Fibroblast of lung (primary cell): ENCODE data around the gene WIPI1. TPM values are rescaled to one million over a fixed set of nuclear protein-coding genes. Genes with fewer than 3 reads are reported as not detected.

Source experiments
- DNase-seq, 2 donors: peaks; one replicate each; pipeline versions ENCODE4 v3.0.0 to v3.0.0-alpha.2; 2010; ENCODE audit warnings: low read depth in 2 of 2
- H2AFZ ChIP-seq: 2 replicates; pipeline ENCODE4 v1.5.1; 2012; ENCODE audit warnings: low read length, control low read depth, inconsistent platforms
- H3K27ac ChIP-seq: 2 replicates; pipeline ENCODE4 v1.5.1; 2011; ENCODE audit warnings: low read length, control low read depth; ENCODE audit not compliant: insufficient read depth
- H3K27me3 ChIP-seq: 2 replicates; pipeline ENCODE4 v1.5.1; 2011; ENCODE audit warnings: mild to moderate bottlenecking, low read length; ENCODE audit not compliant: control insufficient read depth, insufficient read depth
- H3K36me3 ChIP-seq: 2 replicates; pipeline ENCODE4 v1.5.1; 2011; ENCODE audit warnings: low read length; ENCODE audit not compliant: control insufficient read depth, insufficient read depth
- H3K4me1 ChIP-seq: 2 replicates; pipeline ENCODE4 v1.5.1; 2011; ENCODE audit warnings: low read length; ENCODE audit not compliant: control insufficient read depth, insufficient read depth; ENCODE audit errors: extremely low read depth
- H3K4me2 ChIP-seq: 2 replicates; pipeline ENCODE4 v1.5.1; 2011; ENCODE audit warnings: low read length, control low read depth; ENCODE audit not compliant: insufficient read depth; ENCODE audit errors: extremely low read depth
- H3K4me3 ChIP-seq, 4 experiments: fragments of 200-600 bp in 1 of 4; sonication (generic) in 1 of 4; replicated peaks in 1 of 4; 2 replicates each; pipeline ENCODE4 v1.5.1; 2011 to 2016; ENCODE audit warnings: low read length in 4 of 4, low read depth in 3 of 4, mild to moderate bottlenecking in 3 of 4, control low read depth in 2 of 4, inconsistent platforms in 1 of 4, mixed read lengths in 1 of 4; ENCODE audit not compliant: insufficient read depth in 1 of 4; ENCODE audit errors: control extremely low read depth in 1 of 4
- H3K79me2 ChIP-seq: 2 replicates; pipeline ENCODE4 v1.5.1; 2012; ENCODE audit warnings: mild to moderate bottlenecking, low read length, inconsistent platforms; ENCODE audit not compliant: control insufficient read depth, insufficient read depth
- H3K9ac ChIP-seq: 2 replicates; pipeline ENCODE4 v1.5.1; 2011; ENCODE audit warnings: mild to moderate bottlenecking, low read length, control low read depth; ENCODE audit not compliant: insufficient read depth
- H3K9me3 ChIP-seq: 2 replicates; pipeline ENCODE4 v1.5.1; 2012; ENCODE audit warnings: low read depth, low read length; ENCODE audit not compliant: control insufficient read depth, insufficient read depth
- H4K20me1 ChIP-seq: 2 replicates; pipeline ENCODE4 v1.5.1; 2011; ENCODE audit warnings: low read length; ENCODE audit not compliant: control insufficient read depth, insufficient read depth; ENCODE audit errors: extremely low read depth
- CTCF ChIP-seq, 2 donors: IDR thresholded peaks in 1 of 2; conservative IDR thresholded peaks in 1 of 2; 1 replicate in 1 of 2; 2 replicates in 1 of 2; pipeline ENCODE4 v1.5.1; 2011 to 2012; ENCODE audit warnings: low read length in 2 of 2, control low read depth in 1 of 2, inconsistent platforms in 1 of 2, low read depth in 1 of 2, mild to moderate bottlenecking in 1 of 2
- EZH2 ChIP-seq: IDR thresholded peaks from 2 replicates; pipeline ENCODE4 v1.5.1; 2012; ENCODE audit warnings: low read length, control low read depth, mild to moderate bottlenecking; ENCODE audit errors: missing control alignments
- polyA plus RNA-seq, 2 donors: library from polyadenylated mRNA; depleted of rRNA in 1 of 2; stranded (reverse) in 1 of 2; unstranded in 1 of 2; fragments of >200 nt; gene quantifications; 2 replicates each; pipeline ENCODE4 v1.2.1, GENCODE V29; 2011 to 2012; ENCODE audit warnings: missing spikeins in 1 of 2
- total RNA-seq: library from RNA; depleted of rRNA; stranded (reverse); fragments of >200 nt; gene quantifications from 2 replicates; pipeline ENCODE4 v1.2.1, GENCODE V29; 2014

The WIPI1 gene
- total and polyA plus RNA-seq, 2 donors (not counting 1 experiment from before 2014, with no cell fraction given): 158 to 251 TPM

GRCh38 chr17:68394608-68395331 is 62.5 kb downstream of the WIPI1 start:
- no peaks in the 10 kb centered on the region for H3K36me3 ChIP-seq
- H4K20me1 ChIP-seq: no peaks in the 10 kb centered on the region
- no peak for DNase-seq
- H3K9ac ChIP-seq: no peak overlapping the region
- no peak for TF ChIP-seq CTCF (conservative IDR thresholded peaks at IDR 0.05 in 1 of 2, IDR thresholded peaks at IDR 0.05 in 1 of 2; ENCODE audit: low read depth in 1 of 2, low read length in 2 of 2)
- no peak for TF ChIP-seq EZH2
- no peaks in the 10 kb centered on the region for H3K79me2 ChIP-seq
- H3K4me2 ChIP-seq: no peak overlapping the region
- H3K9me3 ChIP-seq: no peaks in the 10 kb centered on the region
- no peak overlapping the region for H3K27ac ChIP-seq
- H3K27me3 ChIP-seq: no peaks in the 10 kb centered on the region
- no peak overlapping the region for H2AFZ ChIP-seq
- peaks cover 6% of the 10 kb centered on the region for H3K4me1 ChIP-seq
- H3K4me3 ChIP-seq: no peak overlapping the region

DNA sequence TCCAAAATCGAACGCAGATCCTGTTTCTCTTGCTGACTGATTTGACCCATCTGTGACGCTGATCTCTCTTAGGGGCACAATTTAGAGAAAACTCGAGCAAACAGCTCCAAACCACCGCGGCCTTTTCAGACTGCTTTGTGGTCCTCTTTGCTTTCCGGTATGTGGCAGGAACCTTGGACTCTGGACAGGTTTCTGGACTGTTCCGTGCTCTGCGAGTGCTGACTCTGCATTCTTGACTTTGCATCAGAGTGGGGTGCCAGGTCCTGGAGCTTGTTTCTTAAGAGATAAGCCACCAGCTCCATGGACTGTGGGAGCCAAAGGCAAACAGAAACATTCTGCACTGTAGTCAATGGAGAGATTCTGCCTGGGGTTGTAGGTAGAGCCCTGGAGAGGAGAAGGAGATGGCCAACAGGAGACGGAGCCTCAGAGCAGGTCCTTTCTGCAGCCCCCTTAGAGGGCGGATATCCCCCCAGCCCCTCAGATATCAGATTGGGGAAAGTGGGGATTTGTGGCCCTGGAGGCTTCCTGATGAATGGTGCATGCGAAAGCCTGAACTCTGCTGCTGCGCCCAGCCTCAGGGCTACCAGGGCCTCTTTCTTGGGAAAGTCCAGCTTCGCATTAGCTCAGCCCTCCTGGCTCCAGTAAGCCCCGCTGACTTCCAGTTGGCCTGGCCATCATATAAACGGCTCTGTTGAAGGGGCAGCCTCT is 65.6 kb downstream of the WIPI1 start:
- TF ChIP-seq EZH2 (no peak), CTCF (conservative IDR thresholded peaks at IDR 0.05 in 1 of 2, IDR thresholded peaks at IDR 0.05 in 1 of 2; ENCODE audit: low read depth in 1 of 2, low read length in 2 of 2) (no peak)
- peak in 1 of 2 donors; percentile 28 for DNase-seq
- Histone ChIP-seq H3K4me2 (peak overlapping the region; percentile 70), H3K9me3 (no peaks in the 10 kb centered on the region), H3K4me1 (peaks cover under 1% of the 10 kb centered on the region), H4K20me1 (no peaks in the 10 kb centered on the region), H3K79me2 (no peaks in the 10 kb centered on the region), H3K36me3 (no peaks in the 10 kb centered on the region), H3K27ac (peak overlapping the region; percentile 38), H3K27me3 (no peaks in the 10 kb centered on the region), H3K9ac (no peak overlapping the region), H2AFZ (peak overlapping the region; percentile 49), H3K4me3 (peak overlapping the region in 1 of 4 experiments; percentile 3)

- no peak overlapping the region for H3K9ac ChIP-seq
Observed at GRCh38 chr17:68390888-68391545, 66.3 kb downstream of the WIPI1 start.

More at GRCh38 chr17:68390888-68391545, 66.3 kb downstream of the WIPI1 start:
- H2AFZ ChIP-seq: peak overlapping the region; percentile 0
- H4K20me1 ChIP-seq: no peaks in the 10 kb centered on the region
- peak overlapping the region; percentile 70 for H3K4me2 ChIP-seq
- peak overlapping the region; percentile 38 for H3K27ac ChIP-seq
- no peaks in the 10 kb centered on the region for H3K79me2 ChIP-seq
- peaks cover 2% of the 10 kb centered on the region for H3K4me1 ChIP-seq
- peak in 1 of 2 donors; percentile 72 for DNase-seq
- no peak overlapping the region for H3K4me3 ChIP-seq
- no peak for TF ChIP-seq CTCF (conservative IDR thresholded peaks at IDR 0.05 in 1 of 2, IDR thresholded peaks at IDR 0.05 in 1 of 2; ENCODE audit: low read depth in 1 of 2, low read length in 2 of 2)
- no peak for TF ChIP-seq EZH2
- no peaks in the 10 kb centered on the region for H3K36me3 ChIP-seq
- H3K9me3 ChIP-seq: no peaks in the 10 kb centered on the region
- H3K27me3 ChIP-seq: no peaks in the 10 kb centered on the region
